ENCODE measurements around the gene PHACTR2.
"Not testable (repeated sequence)": the region's sequence is repeated elsewhere in the genome, so short reads cannot be mapped to it uniquely, and the experiment has no call there.

PHACTR2 gene

GRCh38 chr6:143767433-143767832 lies 89.7 kb downstream of the PHACTR2 start:
- DNase-seq (ENCODE audit: low spot score), result no peak

- no peak for DNase-seq (ENCODE audit: low spot score)
These were observed 94.6 kb downstream of the PHACTR2 start for GRCh38 chr6:143772116-143773086.

- no peak for DNase-seq (ENCODE audit: low spot score)
These were observed 95.9 kb downstream of the PHACTR2 start for GRCh38 chr6:143773506-143774150.

GRCh38 chr6:143774347-143774746 lies 96.6 kb downstream of the PHACTR2 start:
- no peak for DNase-seq (ENCODE audit: low spot score)

GRCh38 chr6:143775336-143775735 lies 97.6 kb downstream of the PHACTR2 start:
- no peak for DNase-seq (ENCODE audit: low spot score)

GRCh38 chr6:143778926-143779325 lies 101.2 kb downstream of the PHACTR2 start:
- no peak for DNase-seq (ENCODE audit: low spot score)

- no peak for DNase-seq (ENCODE audit: low spot score)
These were observed 104.7 kb downstream of the PHACTR2 start for GRCh38 chr6:143782481-143782880.

- DNase-seq (ENCODE audit: low spot score), result no peak
These were observed 105.3 kb downstream of the PHACTR2 start for GRCh38 chr6:143783077-143783476.

GRCh38 chr6:143784316-143784715 lies 106.6 kb downstream of the PHACTR2 start:
- DNase-seq (ENCODE audit: low spot score), result no peak

- not testable (repeated sequence) for DNase-seq (ENCODE audit: low spot score)
These were observed 108.6 kb downstream of the PHACTR2 start for GRCh38 chr6:143786371-143786770.

- no peak for DNase-seq (ENCODE audit: low spot score)
These were observed 114.9 kb downstream of the PHACTR2 start for GRCh38 chr6:143792402-143793279.

GRCh38 chr6:143793280-143793619 lies 115.5 kb downstream of the PHACTR2 start:
- DNase-seq (ENCODE audit: low spot score), result no peak

- DNase-seq (ENCODE audit: low spot score), result not testable (repeated sequence)
These were observed 118.8 kb downstream of the PHACTR2 start for GRCh38 chr6:143796551-143796950.

GRCh38 chr6:143798487-143798886 lies 120.7 kb downstream of the PHACTR2 start:
- not testable (repeated sequence) for DNase-seq (ENCODE audit: low spot score)

- no peak for DNase-seq (ENCODE audit: low spot score)
These were observed 125.2 kb downstream of the PHACTR2 start for GRCh38 chr6:143802833-143803565.

- no peak for DNase-seq (ENCODE audit: low spot score)
These were observed 126.2 kb downstream of the PHACTR2 start for GRCh38 chr6:143803769-143804568.

GRCh38 chr6:143804835-143805239 lies 127.1 kb downstream of the PHACTR2 start:
- DNase-seq (ENCODE audit: low spot score), result no peak

GRCh38 chr6:143806282-143807102 lies 128.7 kb downstream of the PHACTR2 start:
- DNase-seq (ENCODE audit: low spot score), result peak; percentile 22

GRCh38 chr6:143807103-143807772 lies 129.5 kb downstream of the PHACTR2 start:
- DNase-seq (ENCODE audit: low spot score), result no peak

Measured in CD4-positive, alpha-beta T cell treated with Interleukin-2 at 100 ng/mL for 4 hours (primary cell).